Inferior parietal cortex (tissue), 1 donor: ENCODE results near the gene AK8.
"Not testable (repeated sequence)": the region's sequence is repeated elsewhere in the genome, so short reads cannot be mapped to it uniquely, and the experiment has no call there.

Experiments
- DNase-seq: peaks from one replicate; pipeline ENCODE4 v3.0.0-alpha.2; 2016; ENCODE audit errors: extremely low spot score

The AK8 gene

GRCh38 chr9:132711846-132712245, 166.2 kb downstream of the AK8 start:
- DNase-seq: no peak

DNA sequence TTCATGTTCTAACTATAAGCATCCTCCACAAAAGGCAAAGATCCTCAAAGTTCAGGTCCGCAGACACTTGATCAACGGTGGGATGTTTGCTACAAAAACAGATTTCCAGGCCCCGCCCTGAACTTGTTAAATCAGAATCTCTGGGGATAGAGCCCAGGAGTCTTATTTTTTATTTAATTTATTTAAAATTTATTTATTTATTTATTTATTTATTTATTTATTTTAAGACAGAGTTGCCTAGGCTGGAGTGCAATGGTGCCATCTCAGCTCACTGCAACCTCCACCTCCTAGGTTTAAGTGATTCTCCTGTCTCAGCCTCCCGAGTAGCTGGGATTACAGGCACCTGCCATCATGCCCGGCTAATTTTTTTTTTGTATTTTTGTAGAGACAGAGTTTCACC, 166.9 kb downstream of the AK8 start:
- DNase-seq: not testable (repeated sequence)

DNA sequence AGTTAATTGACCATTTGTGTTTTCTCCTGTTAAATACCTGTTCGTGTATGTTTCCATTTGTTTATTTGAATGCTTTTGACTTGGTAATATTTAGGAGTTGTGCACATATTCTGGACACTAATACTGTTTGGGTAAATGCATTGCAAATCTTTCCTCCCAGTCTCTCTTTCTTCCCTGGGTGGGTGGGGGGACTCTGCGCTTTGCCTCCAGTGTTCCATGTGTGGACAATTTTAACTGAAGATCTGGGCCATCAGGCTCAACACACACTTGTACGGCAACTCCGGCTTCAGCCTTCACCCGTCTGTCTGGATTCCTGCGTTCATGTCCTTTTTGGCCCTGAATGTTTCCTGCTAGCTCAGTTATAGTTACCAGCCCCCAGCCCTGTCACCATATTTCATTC, 167.8 kb downstream of the AK8 start:
- DNase-seq: no peak

DNA sequence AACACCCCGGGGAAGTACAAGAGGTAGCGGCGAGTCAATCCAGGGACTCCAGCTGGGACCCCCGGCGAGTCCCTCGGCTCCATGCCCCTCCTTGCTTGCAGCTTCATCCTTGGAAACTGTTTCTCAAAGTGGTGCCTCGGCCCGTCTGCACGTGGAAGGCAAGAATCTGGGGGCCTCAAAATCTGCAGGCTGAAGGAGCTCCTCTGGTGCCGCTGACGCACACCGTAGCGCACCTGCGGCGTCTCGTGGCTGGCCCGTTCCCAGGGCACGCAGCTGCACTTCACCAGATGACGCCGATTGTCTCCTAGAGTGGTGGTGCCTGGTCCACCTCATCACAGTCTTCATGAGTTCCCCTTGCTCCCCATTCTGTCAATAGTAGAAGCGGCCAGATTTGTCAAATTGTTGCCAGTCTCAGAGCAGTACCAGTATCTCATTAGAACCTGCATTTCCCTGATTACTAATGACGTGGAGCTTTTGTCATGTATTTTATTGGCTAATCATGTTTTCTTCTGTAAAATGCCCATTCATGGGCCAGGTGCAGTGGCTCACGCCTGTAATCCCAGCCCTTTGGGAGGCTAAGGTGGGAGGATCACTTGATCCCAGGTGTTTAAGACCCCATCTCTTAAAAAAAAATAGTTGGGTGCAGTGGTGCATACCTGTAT, 169.2 kb downstream of the AK8 start:
- DNase-seq: no peak

DNA sequence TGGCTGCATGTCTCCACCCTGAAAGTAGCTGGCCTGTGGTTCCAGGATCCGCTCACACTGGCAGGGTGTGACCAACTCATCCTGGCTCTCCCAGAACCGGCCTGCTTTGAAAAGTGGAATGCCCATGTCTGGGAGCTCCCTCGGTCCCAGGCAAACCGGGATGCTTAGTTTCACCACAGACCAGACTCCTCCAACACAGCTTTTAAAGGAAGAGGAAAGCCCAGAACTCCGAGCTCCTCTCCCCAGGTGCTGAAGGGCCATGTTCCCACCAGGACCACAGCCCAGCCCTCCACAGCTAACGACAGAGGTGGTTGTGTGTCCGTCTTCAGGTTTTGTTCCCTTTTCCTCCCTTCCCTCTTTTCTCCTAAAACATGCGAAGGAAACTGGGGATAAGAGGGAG, 169.8 kb downstream of the AK8 start:
- no peak for DNase-seq

DNA sequence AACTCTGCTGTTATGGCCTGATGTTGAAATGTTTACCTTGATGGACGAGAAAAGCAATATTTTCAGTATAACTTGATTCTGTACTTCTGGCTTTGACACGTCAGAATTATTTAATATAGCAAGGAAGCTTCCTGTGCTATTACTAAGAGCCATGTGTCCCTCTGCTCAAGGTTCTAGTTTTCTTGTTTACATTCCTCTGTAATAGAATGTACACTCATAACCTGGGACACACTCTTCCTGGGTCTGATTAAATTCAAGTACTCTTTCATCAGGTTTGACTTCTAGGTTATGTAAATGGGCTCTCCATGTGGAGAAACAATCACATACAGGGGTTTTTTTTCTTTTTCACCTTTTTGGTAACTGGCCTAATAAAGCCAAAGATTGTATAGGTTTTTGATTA, 174.7 kb downstream of the AK8 start:
- DNase-seq: no peak

- no peak for DNase-seq
Observed at GRCh38 chr9:132702254-132702653, 175.8 kb downstream of the AK8 start.

- DNase-seq: no peak
Observed at GRCh38 chr9:132699956-132700355, 178.1 kb downstream of the AK8 start.

GRCh38 chr9:132698989-132699388, 179.1 kb downstream of the AK8 start:
- DNase-seq: no peak

DNA sequence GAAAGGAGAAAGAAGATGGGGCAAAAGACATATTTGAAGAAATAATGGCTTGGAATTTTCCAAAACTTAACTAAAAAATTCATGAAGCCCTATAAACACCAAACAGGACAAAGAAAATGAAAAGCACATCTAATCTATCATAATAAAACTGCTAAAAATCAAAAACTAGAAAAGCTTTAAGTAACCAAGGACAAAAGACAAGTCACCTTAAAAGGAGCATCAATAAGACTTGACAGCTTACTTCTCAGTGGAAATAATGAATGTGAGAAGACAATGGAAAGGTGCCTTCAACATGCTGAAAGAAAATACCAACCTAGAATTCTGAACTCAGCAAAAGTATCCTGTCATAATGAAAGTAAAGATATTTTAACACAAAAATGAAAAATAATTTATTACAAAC, 180.9 kb downstream of the AK8 start:
- no peak for DNase-seq

- no peak for DNase-seq
Observed at GRCh38 chr9:132694144-132694543, 183.9 kb downstream of the AK8 start.

DNA sequence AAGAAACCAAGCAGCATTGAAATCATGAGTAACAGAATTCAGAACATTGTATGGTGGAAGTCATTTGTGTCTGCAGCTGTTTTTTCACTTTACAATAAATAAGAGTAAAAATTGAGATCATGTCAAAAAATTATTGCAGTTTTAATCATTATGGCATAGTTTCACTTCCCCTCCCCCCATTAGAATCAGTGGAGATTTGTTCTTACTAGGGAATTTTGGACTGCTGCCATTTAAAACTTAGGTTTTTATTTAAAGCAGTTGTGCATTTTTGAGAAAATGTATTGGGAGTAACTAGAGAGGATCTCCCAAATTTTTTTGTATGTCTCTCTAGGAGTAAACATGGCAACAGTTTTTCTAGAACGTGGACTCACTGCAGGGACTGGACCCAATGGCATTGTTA, 187.4 kb downstream of the AK8 start:
- no peak for DNase-seq

- no peak for DNase-seq
Observed at GRCh38 chr9:132683873-132684272, 194.2 kb downstream of the AK8 start.

GRCh38 chr9:132681561-132681960, 196.5 kb downstream of the AK8 start:
- DNase-seq: no peak

- no peak for DNase-seq
Observed at GRCh38 chr9:132679946-132680625, 198.0 kb downstream of the AK8 start.

DNA sequence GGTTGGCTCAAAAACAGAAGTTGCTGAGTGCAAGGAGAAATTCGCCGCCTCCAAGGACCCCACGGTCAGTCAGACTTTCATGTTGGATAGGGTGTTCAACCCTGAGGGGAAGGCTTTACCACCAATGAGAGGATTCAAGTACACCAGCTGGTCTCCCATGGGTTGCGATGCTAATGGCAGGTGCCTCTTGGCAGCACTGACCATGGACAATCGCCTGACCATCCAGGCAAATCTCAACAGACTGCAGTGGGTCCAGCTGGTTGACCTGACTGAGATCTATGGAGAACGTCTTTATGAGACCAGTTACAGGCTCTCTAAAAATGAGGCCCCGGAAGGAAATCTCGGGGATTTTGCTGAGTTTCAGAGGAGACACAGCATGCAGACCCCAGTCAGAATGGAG, 200.1 kb downstream of the AK8 start:
- DNase-seq: no peak
